GM04504 (cell line): ENCODE measurements around the gene MYLK4.

Source experiments
- DNase-seq: peaks from one replicate; pipeline ENCODE4 v3.0.0-alpha.2; 2012; ENCODE audit warnings: low read depth

Gene MYLK4

DNA sequence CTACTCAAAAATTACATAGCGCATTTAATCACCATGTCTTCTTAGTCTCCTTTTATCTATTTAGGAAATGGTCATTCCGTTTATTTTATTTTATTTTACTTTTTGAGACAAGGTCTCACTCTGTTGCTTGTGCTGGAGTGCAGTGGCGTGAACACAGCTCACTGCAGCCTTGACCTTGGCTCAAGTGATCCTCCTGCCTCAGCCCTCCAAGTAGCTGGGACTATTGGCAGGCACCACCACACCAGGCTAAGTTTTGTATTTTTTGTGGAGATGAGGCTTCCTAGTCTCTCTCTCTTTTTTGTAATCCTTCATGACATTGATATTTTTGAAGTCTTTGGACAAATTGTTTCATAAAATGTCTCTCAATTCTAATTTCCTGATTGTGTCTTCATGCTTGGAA lies 4.7 kb upstream of the MYLK4 start:
- DNase-seq: no peak

DNA sequence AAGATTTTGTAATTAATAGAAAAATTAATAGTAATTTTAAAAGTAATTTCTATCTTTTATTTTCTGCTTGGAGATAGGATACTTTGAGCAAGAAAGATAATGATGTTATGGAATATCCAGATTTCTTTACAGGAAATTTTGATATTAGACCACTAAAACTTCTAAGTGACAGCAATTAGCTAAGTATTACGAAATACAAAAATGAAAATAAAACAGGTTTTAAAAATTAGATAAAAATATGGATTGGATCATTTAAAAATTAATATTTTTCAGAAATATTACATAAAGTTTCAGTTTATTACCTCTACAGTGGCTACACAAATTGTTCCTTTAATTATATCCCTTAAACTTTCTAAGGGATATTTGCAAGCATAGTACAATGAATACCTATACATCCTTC lies 4.2 kb upstream of the MYLK4 start:
- DNase-seq: no peak

DNA sequence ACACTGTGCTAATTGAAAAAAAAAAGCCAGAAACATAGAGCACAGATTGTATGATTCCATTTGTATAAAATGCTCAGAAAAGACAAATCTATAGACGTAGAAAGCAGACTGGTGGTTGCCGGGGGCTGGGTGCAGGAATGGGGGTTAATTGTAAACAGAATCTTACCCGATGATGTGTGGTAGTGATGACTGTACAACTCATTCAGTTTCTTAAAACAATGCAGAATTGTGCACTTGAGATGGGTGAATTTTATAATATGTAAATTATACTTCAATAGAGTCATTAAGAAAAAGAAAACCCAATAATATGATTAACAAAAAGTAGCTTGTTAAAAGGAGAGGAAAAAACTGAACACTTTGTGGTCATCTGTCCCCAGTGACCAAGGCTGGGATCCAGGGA lies 3.7 kb upstream of the MYLK4 start:
- DNase-seq: no peak

DNA sequence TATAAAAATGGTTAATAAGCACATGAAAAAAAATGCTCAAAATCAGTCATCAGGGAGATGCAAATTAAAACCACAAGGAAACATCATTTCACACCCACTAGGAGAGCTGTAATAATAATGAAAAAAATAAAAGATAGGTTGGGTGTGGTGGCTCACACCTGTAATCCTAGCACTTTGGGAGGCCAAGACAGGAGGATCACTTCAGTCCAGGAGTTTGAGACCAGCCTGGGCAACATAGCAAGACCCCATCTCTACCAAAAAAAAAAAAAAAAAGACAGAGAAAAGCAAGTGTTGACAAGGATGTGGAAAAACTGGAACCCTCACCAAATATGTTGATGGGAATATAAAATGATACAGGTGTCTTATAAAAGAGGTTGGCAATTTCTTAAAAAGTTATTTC lies 3.0 kb upstream of the MYLK4 start:
- DNase-seq: no peak

DNA sequence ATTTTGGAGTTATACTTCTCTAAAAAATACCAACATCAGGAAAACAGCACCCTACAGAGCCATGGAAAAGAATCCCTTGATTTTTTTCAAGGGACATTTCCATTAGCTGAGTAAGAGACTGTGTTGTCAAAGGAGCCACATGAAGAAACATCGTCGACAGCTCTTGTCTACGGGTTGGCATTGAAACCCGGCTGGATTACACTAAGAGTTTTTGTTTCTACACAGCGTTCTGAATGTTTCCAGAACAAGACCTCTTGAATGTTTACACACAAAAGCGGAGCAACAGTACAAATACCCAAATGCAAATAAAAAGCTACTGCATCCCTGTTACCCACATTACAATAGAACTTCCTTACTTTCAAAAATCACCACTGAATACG lies 2.4 kb upstream of the MYLK4 start:
- DNase-seq: no peak

DNA sequence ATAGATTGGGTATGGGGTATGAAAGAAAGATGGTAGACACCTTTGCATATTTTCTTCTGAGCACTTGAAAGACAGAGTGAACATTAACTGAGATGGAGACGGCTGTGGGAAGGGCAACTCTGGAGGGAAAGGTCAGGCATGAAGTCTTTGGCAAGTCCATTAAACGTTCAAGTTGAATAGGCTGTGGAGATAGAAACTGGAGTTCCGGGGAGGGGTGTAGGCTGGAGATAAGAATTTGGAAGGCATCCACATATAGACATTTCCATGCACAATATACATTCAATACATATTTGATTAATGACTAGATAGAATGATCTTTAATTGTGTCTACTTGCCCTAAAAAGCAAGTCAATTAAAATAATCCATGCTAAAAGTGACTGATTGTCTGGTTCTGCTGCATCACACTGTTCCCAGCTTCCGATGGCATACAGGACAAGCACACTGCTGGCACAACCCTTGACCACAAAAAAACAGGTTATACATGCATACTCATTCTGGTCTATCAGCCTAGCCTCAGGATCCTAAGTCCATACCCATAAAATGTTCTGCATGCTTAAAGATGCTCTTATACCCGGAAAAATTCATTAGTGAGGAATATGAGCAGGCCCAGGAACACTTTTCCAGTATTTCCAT lies 1.9 kb upstream of the MYLK4 start:
- DNase-seq: no peak

DNA sequence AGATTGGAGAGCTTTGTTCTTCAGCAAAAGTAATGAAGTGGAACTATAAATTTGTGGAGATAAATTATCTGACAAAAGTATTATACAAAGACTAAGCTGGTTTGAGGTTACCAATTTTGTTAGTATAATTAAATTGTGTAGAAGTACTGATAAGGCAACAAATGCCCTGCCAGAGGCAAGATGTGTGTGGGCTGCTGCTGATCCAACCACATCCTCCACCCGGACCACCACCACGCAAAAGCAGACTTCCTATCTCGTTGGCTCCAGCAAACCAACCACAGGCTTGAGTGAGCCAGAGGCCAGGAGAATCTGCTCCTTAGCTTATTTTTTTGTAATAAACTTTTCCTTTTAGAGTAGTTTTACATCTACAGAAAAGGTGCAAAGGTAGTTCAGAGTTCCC lies 1.1 kb upstream of the MYLK4 start:
- no peak for DNase-seq

DNA sequence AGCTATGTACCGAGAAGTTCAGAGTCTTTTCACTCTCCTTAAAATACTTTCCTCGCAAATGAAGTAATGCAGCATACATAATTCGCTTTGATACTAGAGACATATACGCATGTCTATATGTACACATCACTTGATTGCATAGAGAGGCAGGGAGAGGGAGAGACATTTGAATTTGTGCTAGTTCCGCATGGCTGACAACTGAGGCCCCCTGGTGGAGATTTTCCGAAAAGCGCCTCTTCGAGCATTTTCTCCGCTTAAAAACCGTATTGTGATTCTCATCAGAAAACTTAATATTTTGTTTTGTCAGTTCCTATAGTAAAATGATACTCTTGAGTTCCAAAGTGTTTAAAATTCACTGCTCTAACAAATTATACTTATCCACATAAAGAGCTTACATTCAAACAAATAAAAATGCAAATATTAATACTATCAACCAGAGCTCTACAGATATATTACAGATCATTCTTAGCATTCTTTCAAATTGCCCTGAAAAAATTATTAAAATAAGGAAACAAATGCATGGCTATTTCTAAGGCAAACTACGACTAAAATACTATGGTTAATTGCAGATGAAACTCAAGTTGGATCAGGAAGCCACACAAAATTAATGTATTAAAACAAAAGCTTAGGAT lies 637 bp downstream of the MYLK4 start:
- no peak for DNase-seq

DNA sequence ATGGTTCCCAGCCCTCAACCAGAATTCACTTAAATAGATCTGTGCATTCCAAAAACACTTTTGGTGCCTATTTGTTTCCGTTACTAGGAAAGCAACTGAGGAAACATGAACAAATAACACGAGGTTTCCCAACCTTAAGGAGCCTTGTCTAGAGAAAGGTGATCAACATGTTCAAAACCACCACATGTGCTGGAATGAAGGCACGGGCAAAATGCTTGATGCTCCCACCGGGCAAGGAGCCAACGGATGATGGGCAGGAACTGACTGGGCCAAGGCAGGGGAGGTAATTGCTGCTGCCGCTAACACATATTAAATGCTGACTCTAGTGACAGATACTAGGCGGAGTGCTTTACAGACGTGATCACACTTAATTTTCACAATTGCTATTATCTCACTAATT lies 2.5 kb downstream of the MYLK4 start:
- DNase-seq: no peak

DNA sequence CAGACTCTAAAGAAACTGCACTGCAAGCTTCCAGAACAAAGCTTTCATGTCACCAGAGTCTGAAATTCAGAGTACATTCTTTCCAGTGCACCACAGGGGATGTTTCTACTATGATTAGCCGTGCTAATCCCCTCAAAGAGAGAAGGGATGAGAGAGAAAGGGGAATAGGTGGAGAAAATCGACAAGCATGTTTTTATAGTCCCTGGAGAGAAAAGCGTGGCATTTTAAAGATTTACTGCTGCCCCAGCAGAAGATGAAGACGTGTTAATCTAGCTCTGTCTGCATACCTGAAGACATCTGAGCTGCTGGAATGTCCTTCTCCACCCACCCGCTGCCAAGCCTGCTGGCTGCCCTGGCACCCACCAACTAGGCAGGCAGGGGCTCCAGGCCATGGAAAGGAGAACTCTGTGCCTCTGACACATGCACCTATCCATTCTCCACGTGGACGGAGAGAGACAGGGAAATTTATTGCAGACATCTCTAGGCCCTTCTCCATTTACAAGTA lies 4.1 kb downstream of the MYLK4 start:
- DNase-seq: no peak

DNA sequence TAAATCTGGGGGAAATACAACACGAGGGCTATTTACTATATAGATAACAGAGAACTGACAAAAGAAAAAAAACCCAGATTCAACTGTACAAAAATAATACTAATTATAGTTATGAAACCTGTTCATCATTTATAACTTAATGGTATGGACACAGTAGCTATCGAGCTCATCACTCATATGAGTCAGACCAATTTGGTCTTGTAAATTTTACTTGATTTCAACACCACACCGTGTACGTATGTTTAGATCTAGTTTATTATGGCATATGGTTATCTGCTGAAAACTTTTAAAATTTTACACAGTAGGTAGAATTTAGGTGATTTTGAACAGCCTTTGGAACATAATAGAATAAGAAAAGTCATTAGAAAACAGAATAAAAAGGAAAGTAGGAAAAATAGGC lies 5.5 kb downstream of the MYLK4 start:
- no peak for DNase-seq

DNA sequence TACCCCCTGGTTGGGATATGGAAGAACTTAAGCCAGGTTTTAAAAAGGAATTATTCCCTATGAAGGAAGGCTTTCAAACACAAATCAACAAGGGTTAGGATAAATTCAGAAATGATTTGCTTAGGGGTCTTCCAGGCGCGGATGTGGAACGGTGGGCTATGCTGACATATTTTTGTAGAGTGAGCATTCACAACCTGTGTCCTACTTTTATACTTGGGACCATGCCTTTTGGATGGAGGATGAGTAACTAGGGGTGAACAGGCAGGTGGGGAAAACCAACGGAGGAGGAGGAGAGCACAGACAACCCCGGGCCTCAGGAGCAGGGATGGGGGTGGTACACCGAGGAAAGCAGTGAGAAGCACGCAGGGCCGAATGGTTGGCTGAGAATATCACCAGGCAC lies 5.9 kb downstream of the MYLK4 start:
- DNase-seq: no peak

DNA sequence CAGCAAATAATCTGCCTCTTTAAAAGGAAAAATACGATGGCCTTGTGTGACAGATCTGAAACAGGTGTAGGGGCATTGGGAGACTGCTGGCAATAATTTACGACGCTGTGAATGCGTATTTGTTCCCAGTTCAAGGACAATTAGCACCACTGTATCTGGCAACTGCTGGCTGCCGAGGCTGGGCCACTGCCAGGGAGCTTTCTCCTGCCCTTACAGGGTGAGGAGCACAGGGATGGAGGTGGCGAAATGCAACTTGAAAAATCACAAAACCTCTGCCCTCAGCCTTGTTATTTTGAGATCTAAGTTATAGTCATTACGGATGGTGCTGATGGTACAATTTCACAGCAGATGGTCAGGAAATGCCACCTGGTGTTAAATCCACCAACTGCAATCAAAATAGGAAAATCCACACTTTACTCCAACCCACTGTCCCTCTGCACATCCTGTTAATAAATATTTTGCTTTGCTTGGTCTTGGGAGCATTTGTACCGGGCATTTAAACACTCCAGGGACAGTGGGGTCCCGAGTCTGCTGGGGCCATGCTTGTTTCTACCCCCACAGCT lies 6.4 kb downstream of the MYLK4 start:
- DNase-seq: no peak

DNA sequence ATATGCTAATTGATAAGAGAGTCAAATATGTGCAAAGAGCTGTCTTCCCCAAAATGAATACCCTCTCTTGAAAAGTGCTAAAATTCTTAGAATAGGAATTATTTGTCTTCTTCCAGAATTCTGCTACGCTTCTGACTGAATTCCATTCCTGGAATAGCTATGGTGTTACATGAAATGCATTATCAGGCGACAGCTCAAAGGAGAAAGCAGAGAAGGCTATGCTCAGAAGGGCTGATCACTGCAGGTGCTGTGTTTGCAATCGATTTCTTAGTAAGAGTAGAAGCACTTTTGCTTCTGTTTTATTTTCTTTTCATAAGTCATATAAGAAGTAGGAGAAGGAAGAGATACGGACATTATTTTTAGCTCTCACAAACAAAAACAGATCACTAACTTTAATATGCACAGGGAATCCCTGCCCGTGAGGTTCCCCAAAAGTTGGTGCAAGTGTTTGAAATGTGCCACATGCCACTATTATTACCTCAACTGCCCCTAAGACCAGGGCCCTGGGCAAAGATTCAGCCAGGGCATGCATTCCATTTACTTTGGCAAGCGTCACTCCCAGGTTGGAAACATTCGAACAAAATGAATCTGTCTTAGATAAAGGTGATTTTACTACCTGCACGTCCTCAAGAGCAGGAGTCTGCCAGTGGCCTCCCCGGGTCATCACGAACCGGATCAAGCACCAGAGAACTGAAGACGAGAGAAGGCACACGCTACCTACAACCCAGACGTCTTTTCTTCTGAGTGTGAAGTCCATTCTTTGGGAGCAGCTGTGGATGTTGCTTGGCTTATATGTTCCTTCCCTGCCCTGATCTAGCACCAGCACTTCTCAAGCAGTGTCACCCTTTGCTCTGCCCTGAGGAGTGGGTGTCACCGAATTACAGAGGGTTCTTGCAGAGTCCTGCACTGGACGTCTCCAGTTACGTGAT lies 7.2 kb downstream of the MYLK4 start:
- DNase-seq: no peak

DNA sequence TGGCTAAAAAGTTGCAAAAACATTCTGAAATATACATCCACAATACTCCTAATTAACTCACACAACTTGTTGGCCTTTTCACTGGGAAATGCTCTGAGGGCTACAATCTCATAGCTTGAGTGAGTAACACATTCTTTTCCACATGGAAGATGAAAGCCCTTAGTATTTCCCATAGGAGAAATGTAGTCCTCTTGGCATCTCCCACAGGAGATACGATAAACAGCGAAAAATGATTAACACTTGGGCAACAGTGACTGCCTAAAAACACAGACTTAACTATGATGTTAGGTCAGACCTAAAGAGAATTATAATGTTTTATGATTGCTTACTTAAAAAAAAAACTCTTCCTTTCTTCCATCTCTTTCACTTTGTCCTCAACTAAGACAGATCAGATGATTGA lies 9.0 kb downstream of the MYLK4 start:
- DNase-seq: no peak

DNA sequence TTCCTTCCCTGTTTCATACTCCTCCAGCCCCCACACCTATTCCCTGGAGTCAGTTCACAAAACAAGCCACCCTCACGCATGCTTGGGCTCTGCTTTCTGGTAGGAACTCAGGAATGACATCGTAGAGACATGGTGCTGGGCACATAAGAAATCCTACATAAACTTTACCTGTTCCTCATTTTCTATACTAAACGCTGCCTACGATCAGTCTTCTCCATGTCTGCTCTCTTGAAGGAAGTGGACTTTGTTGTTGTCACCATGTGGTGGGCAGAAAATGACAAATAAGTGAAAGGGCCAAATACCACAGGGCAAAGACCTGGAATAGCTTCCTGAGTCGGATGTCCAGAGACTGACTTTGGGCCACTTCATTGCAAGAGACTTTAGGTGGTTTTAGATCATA lies 10.1 kb downstream of the MYLK4 start:
- no peak for DNase-seq

DNA sequence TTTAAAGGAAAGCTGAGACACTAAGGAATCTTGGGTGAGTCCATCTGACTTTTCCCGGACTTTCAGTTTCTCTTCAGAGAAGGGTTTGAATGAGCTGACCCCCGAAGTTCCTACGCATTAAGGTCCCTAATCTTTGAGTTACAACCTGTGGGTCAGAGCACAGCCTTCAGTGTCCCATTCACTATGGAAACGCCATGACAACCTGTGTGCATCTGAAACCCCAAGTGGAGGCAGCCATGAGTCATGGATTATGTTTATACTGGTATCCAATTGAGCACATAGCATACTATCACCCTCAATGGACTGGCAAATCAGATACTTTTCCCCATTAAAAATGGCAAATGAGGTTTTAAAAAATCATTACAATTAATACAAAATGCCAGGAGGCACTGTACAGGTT lies 11.4 kb downstream of the MYLK4 start:
- no peak for DNase-seq

DNA sequence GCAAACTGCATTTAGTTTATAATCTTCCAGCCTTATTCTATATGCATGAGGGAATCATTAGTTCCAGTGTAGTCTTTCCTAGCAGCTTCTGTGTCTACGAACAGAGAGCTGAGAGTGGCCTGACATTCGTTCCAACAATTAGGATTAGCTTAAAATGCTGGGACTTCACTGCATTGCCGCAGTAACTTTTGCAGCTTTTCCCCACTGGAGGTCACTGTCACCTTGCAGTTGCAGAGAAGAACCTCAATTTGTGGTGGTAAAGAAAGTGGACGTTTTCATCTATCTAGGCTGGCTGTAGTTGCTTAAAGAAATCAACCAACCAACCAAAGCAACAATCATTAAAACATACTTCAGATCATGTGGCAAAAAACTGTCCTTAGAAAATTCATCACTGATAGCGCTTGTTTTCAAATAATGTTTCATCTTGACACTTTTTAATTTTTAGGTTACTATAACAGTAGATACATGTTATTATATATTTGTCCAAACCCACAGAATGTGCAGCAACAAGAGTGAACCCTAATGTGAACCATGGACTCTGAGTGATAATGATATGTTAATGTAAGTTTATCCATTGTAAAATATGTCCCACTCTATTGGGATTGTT lies 12.2 kb downstream of the MYLK4 start:
- peak; percentile 25 for DNase-seq

DNA sequence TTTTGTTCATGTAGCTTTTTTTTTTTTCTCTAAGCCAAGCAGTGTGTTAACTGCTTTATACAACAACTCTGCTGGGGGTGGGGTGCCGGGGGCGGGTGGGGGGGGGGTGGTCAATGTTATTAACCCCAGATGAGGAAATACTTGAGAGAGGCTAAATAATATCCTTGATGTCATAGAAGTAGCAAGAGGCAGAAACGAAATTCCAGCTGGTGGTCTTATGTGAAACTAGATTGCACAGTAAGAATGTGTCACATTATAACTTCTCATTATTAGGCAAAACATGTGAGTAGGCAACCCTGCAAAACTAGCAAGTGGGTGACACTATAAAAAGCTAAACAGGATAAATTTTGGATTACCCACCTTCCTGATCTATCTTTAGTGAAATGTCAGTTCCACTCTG lies 12.8 kb downstream of the MYLK4 start:
- DNase-seq: no peak

DNA sequence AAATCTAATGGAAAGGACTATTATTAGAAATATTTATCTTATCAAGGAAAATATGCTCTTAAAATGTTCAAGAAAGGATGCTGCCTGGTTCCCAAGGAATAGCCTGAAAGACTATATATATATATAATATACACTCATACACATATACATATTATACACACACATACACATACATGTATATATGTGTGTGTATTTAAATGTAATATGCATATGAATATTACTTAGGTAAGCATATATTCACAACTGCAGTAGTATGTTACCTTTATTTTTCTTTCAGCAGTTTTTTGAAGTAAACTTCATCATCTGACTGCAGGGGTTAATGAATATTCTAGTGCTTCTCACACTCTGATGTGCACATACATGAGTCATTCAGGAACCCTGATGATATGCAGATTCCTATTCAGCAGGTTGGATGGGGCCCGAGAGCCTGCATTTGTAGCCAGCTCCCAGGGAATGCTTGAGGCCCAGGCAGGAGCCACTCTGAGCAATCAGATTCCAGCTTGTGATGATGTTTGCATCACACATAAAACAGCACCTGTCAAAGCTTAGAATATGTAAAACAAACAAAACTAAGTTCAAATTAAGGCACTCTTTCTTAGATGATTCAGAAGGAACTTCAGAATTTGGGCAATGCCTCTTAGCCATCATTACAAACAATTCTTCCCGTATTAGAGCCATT lies 16.1 kb downstream of the MYLK4 start:
- DNase-seq: no peak

DNA sequence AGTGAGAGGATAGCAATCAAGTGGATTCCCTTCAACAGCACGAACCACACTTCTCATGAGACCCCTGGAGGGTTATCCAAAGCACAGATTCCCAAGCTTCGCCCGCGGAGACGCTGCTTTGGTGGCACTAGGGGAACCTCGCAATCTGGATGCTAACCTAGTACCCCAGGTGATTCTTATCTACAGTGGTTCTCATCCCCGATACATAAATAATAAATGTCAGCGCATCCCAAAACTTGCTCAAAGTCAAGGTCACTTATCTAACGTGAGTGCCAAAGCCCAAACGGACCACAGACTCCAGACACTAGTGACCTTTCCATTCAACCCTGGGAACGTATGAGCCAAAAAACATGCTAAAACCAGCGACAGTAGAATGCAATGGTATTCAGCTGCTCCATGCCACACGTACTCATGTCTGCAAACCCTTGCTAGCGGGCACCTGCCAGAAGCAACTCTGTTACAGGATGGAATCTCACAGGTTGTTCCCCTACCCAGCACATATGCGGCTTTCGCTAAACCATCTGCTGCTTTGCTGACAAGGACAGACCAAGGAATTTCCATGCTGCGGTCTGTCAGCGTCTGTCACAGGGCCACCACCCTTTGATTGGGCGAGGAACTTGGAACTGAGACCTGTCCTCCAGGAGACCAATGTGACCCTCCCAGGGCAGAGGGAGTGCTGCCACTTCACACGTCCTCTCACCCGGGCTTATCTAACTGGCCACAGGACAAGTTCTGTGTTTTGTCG lies 16.8 kb downstream of the MYLK4 start:
- no peak for DNase-seq
